ENCODE data around the gene CASS4. TPM values are rescaled to one million over a fixed set of nuclear protein-coding genes. Genes with fewer than 3 reads are reported as not detected.
A peak's percentile ranks its signal among the peaks of the same experiment; 100 is the strongest.

CASS4 gene
- total RNA-seq, 2 experiments from 2014 or later: 14.2 to 18.7 TPM

DNA sequence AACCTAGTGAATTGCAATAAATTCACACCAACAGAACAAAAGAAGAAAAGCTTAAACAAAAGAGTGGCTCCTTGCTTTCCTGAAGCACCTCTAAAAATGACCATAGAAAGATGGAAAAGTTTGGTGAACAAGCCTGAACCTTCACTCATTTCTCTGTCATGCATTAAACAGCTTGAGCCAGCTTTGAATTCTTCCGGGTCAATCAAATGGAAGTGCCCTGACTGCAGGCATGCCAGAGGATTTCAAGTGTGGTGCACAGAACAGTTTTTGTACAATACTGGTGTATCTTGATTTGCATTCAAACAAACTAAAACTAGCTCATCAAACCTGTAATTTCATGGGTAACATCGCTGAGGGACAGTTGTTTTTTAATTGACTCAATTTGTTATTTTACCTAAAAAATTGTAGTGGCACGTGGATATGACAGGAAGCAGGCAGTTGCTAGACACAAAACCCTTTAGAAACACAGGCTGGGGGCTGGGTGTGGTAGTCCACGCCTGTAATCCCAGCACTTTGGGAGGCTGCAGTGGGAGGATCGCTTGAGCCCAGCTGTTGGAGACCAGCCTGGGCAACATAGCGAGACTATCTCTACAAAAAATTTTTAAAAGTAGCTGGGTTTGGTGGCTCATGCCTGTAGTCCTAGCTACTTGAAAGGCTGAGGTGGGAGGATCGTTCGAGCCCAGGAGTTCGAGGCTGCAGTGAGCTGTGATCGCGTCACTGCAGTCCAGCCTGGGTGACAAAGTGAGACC lies 9.1 kb downstream of the CASS4 start:
- Mint-ChIP-seq H3K4me3 (peak overlapping the region; percentile 50), H3K36me3 (peaks cover 42% of the 10 kb centered on the region), H3K27me3 (no peaks in the 10 kb centered on the region), H3K27ac (peak overlapping the region; percentile 77), H3K4me1 (peaks cover 62% of the 10 kb centered on the region), H3K9me3 (no peaks in the 10 kb centered on the region)
- POLR2A ChIA-PET: interaction anchor here (1.3 to 2.9 kb wide), 3 partner anchors 9 to 42 kb away, joined by 4 to 11 read pairs (median 11); partner anchors contain the start of gene CASS4
- DNase-seq (no peak), ATAC-seq (ENCODE audit: low read depth) (no peak)

DNA sequence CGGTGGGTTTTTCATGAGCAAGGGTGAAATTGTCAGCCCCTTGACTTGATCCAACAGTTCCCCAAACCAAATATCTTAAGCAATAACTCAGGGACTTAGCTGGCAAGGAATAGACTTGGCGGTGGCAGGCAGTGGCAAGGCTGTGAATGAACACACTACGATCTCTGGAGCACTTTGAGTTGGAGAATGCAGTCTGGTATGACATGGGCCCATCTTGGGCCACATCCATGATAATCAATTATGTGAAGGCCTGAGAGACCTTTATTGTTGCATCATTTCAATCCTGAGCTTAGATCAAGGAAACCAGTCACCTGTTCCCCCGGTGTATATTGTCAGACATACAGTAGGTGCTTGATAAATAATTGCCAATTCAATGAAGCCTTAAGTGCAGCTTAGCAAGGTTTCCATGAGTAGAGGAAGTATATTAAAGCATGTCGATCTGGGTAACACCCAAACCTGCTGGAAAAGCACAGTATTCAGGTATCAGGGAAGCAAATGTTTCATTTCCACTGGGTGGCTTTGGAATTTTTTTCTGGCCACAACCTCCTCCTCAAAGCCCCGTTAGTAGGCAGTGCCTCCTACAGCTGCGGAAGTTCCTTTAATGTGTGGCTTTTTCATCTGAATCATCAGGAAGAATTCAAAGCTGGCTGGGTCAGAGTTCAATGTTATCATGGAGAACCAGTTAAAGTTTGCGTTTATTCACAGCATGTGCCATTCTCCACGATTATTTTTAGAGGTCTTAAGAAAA lies 10.2 kb downstream of the CASS4 start:
- no peak for DNase-seq
- peaks cover 55% of the 10 kb centered on the region for H3K4me1 Mint-ChIP-seq

DNA sequence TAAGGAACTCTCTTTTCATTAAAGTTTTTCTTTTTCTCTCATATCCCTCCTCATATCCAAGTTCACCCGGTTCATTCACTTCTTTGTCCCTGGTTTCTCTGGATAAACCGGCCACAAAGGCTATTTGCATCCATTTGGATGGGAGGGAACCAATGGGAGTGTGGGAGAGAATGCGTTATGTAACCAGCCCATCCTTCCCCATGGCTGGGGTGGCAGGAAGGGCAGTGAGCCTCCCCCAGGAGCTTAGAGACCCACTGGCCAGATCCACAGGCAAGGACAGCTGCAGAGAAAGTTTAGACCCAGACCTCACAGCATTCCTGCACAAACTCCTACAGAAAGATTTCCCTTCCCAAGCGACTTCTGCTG lies 10.7 kb downstream of the CASS4 start:
- POLR2A ChIA-PET: interaction anchor here (1.8 to 2.9 kb wide), 3 partner anchors 10 to 41 kb away, joined by 4 to 11 read pairs (median 11); partner anchors contain the start of gene CASS4
- H3K9me3 Mint-ChIP-seq: no peaks in the 10 kb centered on the region
- peak overlapping the region; percentile 54 for H3K4me3 Mint-ChIP-seq
- DNase-seq (no peak), ATAC-seq (ENCODE audit: low read depth) (no peak)
- no peaks in the 10 kb centered on the region for H3K27me3 Mint-ChIP-seq
- H3K27ac Mint-ChIP-seq: peak overlapping the region; percentile 71
- peaks cover 55% of the 10 kb centered on the region for H3K4me1 Mint-ChIP-seq
- H3K36me3 Mint-ChIP-seq: peaks cover 42% of the 10 kb centered on the region

More for the DNA sequence above, 10.2 kb downstream of the CASS4 start:
- H3K9me3 Mint-ChIP-seq: no peaks in the 10 kb centered on the region
- H3K27me3 Mint-ChIP-seq: no peaks in the 10 kb centered on the region
- H3K27ac Mint-ChIP-seq: peak overlapping the region; percentile 71
- peaks cover 40% of the 10 kb centered on the region for H3K36me3 Mint-ChIP-seq
- no peak for ATAC-seq (ENCODE audit: low read depth)
- POLR2A ChIA-PET: interaction anchor here (1.8 to 2.9 kb wide), 3 partner anchors 10 to 41 kb away, joined by 4 to 11 read pairs (median 11); partner anchors contain the start of gene CASS4
- H3K4me3 Mint-ChIP-seq: peak overlapping the region; percentile 54

DNA sequence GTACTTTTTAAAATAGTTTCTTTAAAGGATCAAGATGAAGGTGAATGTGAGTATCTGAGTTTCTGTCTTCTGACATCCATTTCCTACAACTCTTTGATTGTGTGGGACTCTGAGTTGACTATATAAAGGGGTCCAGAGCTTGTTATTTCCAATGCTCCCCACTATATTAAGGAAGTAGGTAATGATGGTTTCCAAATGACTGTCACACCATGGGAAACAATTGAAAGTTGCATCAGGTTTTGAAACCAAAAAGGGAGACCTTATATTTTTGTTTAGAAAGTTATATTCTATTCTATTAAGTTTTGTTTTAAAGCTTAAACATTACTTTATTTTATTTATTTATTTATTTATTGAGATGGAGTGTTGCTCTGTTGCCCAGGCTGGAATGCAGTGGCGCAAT lies 11.2 kb downstream of the CASS4 start:
- H3K4me1 Mint-ChIP-seq: peaks cover 55% of the 10 kb centered on the region
- peaks cover 43% of the 10 kb centered on the region for H3K36me3 Mint-ChIP-seq
- H3K27me3 Mint-ChIP-seq: no peaks in the 10 kb centered on the region
- no peaks in the 10 kb centered on the region for H3K9me3 Mint-ChIP-seq
- H3K27ac Mint-ChIP-seq: peak overlapping the region; percentile 16
- DNase-seq (no peak), ATAC-seq (ENCODE audit: low read depth) (no peak)
- POLR2A ChIA-PET: interaction anchor here (1.8 kb wide), 1 partner anchor 10 kb away, joined by 4 read pairs; no protein-coding TSS in a partner anchor
- no peak overlapping the region for H3K4me3 Mint-ChIP-seq

DNA sequence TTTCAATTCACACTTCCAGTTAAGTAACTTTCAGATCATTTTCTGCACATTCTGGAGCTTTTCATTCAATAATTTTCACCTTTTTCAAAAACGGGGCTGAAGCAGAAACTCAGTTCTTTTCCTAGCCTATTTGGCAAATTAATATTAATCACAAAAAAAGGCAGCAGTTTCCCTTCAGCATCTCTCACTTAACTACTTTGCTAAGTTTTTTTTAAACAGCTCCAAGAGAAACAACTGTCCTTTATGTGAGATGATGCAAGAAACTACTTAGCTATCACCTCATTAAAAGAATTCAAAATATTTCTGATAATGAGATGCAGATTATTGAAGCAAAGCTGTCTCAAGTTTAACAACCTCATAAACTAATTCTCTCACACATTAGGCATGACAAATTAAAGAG lies 11.8 kb downstream of the CASS4 start:
- DNase-seq (no peak), ATAC-seq (ENCODE audit: low read depth) (no peak)
- Mint-ChIP-seq H3K27me3 (no peaks in the 10 kb centered on the region), H3K27ac (no peak overlapping the region), H3K36me3 (peaks cover 43% of the 10 kb centered on the region), H3K4me3 (no peak overlapping the region), H3K9me3 (no peaks in the 10 kb centered on the region), H3K4me1 (peaks cover 51% of the 10 kb centered on the region)
- POLR2A ChIA-PET: interaction anchor here (1.1 to 1.8 kb wide), 2 partner anchors 9 to 13 kb away, joined by 4 read pairs; partner anchors contain the start of gene CASS4

DNA sequence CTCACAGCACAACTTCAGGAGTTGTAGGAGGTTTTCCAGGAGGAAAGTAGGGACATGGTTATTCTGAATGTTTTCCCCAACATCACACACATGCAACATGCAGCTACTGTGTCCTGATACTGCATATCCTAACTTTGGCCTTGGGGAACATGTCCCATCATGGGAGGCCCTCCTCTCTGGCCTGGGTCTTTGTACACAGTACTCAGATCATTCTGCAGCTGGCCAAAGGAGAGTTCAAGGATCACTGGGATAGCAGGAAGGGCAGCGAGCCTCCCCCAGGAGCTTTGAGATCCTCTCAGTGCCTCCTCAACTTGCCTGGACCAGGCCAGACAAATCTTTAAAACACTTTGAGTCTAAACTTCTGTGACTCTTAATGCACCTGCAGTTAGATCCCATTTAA lies 12.9 kb downstream of the CASS4 start:
- POLR2A ChIA-PET: interaction anchor here (0.7 to 1.2 kb wide), 3 partner anchors 12 to 38 kb away, joined by 3 to 4 read pairs (median 4); partner anchors contain the start of gene CASS4
- no peak for DNase-seq
- H3K27me3 Mint-ChIP-seq: no peaks in the 10 kb centered on the region
- H3K27ac Mint-ChIP-seq: peak overlapping the region; percentile 13
- H3K4me1 Mint-ChIP-seq: peaks cover 59% of the 10 kb centered on the region
- H3K4me3 Mint-ChIP-seq: no peak overlapping the region
- H3K36me3 Mint-ChIP-seq: peaks cover 50% of the 10 kb centered on the region
- no peak for ATAC-seq (ENCODE audit: low read depth)
- no peaks in the 10 kb centered on the region for H3K9me3 Mint-ChIP-seq

DNA sequence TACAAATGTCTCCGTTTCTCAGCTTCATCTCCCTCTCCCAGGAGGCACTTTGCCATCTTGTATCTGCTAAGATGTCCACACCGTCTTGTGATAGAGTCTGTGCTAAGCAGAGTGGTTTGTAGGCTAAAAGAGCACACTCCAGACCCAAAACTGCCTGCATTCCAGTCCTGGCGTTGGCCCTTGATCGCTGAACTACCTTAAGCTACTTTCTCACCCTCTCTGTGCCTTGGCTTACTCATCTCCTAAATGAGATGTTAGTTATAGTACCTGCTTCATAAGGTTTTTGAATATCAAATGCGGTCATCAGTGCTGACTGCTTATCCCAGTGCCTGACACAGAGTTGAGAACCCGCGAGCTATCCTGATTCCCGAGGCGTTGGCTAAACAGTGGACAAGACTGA lies 14.0 kb downstream of the CASS4 start:
- POLR2A ChIA-PET: interaction anchor here (1.2 kb wide), 1 partner anchor 14 kb away, joined by 3 read pairs; the partner anchor contains the start of gene CASS4
- ATAC-seq (ENCODE audit: low read depth) (no peak), DNase-seq (no peak)
- Mint-ChIP-seq H3K4me1 (peaks cover 55% of the 10 kb centered on the region), H3K27me3 (no peaks in the 10 kb centered on the region), H3K9me3 (no peaks in the 10 kb centered on the region), H3K36me3 (peaks cover 55% of the 10 kb centered on the region), H3K4me3 (no peak overlapping the region), H3K27ac (no peak overlapping the region)

DNA sequence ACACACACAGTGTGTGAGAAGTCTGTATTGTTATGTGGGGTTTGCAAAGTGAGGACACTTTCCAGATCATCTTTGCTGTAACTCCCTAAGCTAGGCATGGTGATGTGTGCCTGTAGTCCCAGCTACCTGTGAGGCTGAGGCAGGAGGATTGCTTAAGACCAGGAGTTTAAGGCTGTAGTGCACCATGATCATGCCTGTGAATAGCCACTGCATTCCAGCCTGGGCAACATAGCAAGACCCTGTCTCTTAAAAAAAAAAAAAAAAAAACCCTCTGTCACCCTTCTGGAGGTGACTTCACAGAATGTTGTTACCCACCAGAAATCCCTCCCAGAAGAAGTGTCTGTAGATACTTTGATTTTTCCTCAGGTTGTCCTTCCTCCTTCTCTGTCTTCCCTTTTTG lies 14.9 kb downstream of the CASS4 start:
- no peaks in the 10 kb centered on the region for H3K27me3 Mint-ChIP-seq
- DNase-seq (no peak), ATAC-seq (ENCODE audit: low read depth) (no peak)
- no peak overlapping the region for H3K4me3 Mint-ChIP-seq
- H3K36me3 Mint-ChIP-seq: peaks cover 53% of the 10 kb centered on the region
- POLR2A ChIA-PET: no interaction called here
- H3K4me1 Mint-ChIP-seq: peaks cover 48% of the 10 kb centered on the region
- H3K27ac Mint-ChIP-seq: no peak overlapping the region
- H3K9me3 Mint-ChIP-seq: no peaks in the 10 kb centered on the region

DNA sequence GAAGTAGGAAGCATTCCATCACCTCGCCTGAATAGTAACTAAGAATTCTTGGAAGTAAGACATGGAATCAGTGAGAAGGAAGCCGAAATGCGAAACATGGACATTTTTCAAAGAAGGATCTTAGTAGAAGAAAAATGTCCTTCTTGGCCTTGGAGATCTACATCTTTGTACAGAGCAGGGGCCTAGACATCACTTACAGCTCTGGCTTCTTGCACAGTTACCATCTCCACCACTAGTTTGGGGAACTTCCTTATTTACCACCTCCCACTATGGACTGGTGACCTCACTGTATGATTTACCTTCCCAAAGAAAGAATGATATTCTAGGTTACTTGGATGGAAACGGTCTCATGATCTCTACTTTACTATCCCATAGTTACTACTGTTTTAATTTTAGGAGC lies 15.7 kb downstream of the CASS4 start:
- Mint-ChIP-seq H3K4me1 (peaks cover 40% of the 10 kb centered on the region), H3K27me3 (no peaks in the 10 kb centered on the region), H3K9me3 (no peaks in the 10 kb centered on the region), H3K27ac (no peak overlapping the region), H3K4me3 (no peak overlapping the region), H3K36me3 (peaks cover 49% of the 10 kb centered on the region)
- no peak for DNase-seq
- no peak for ATAC-seq (ENCODE audit: low read depth)
- POLR2A ChIA-PET: interaction anchor here (1.9 to 2.5 kb wide), 2 partner anchors 12 to 15 kb away, joined by 6 read pairs; partner anchors contain the start of gene CASS4

DNA sequence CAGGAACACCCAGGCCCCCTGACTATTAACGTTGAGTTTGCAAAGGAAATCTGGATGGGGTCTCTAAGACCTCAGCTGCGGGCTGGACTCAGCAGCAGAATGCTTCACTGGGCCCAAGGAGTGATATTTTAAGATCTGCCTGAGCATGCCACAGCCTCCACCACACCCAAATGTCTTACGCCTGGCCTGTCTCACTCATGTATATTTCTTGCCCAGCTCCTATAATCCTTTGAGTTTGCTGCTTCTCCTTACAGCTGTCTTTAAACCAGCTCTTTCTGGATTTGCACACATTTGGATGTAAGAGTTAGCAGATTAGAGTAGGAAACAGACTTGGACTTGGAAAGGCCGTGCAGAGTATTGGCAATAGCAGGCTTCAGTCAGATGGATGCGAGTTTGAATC lies 16.4 kb downstream of the CASS4 start:
- peaks cover 38% of the 10 kb centered on the region for H3K4me1 Mint-ChIP-seq
- no peaks in the 10 kb centered on the region for H3K27me3 Mint-ChIP-seq
- H3K9me3 Mint-ChIP-seq: no peaks in the 10 kb centered on the region
- DNase-seq (no peak), ATAC-seq (ENCODE audit: low read depth) (no peak)
- peak overlapping the region; percentile 83 for H3K4me3 Mint-ChIP-seq
- no peak overlapping the region for H3K27ac Mint-ChIP-seq
- POLR2A ChIA-PET: interaction anchor here (0.7 to 2.5 kb wide), 3 partner anchors 12 to 16 kb away, joined by 3 to 6 read pairs (median 6); partner anchors contain the start of gene CASS4
- H3K36me3 Mint-ChIP-seq: peaks cover 55% of the 10 kb centered on the region

DNA sequence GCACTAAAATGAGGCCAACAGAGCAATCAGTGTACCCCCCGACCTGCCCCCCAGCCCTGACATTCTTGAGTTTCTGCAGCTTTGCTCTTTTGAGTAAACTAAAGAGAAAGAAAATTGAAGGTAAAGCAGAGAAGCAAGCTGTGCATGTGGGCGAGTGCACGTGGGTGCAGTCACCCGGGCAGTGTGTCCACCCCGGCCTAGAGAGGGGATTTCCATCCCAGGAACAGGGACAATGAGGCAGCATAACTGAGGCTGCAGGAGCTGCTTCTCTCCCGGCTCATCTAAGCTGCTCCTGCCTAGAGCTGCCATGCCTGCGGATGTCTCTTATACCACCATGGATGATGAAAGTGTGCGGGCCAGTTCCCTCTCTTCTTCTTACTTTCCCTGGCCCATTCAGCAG lies 16.8 kb downstream of the CASS4 start:
- DNase-seq: no peak
- H3K4me1 Mint-ChIP-seq: peaks cover 38% of the 10 kb centered on the region
- H3K4me3 Mint-ChIP-seq: peak overlapping the region; percentile 83
- POLR2A ChIA-PET: interaction anchor here (0.7 to 2.5 kb wide), 3 partner anchors 11 to 16 kb away, joined by 3 to 6 read pairs (median 6); partner anchors contain the start of gene CASS4
- H3K27ac Mint-ChIP-seq: peak overlapping the region; percentile 91
- ATAC-seq (ENCODE audit: low read depth): no peak
- no peaks in the 10 kb centered on the region for H3K9me3 Mint-ChIP-seq
- no peaks in the 10 kb centered on the region for H3K27me3 Mint-ChIP-seq
- peaks cover 57% of the 10 kb centered on the region for H3K36me3 Mint-ChIP-seq

DNA sequence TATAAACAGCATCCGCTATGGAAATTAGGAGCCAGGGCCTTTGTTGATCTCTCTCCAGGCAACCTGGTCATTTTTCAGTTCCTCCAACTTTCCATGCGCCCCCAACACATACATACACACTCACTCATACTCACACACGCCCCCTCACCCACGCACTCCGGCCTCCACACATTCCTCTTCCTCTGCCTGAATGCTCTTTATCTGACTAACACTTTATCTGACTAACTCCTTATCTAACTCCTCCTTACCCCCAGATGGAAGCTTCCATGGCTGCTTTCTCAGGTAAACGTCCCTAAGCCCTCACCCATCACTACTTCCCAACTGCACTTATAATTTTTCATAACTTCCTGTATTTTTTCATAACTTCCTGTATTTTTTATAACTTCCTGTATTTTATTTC lies 17.4 kb downstream of the CASS4 start:
- Mint-ChIP-seq H3K27me3 (no peaks in the 10 kb centered on the region), H3K4me3 (peak overlapping the region; percentile 83), H3K4me1 (peaks cover 38% of the 10 kb centered on the region), H3K9me3 (no peaks in the 10 kb centered on the region), H3K36me3 (peaks cover 61% of the 10 kb centered on the region), H3K27ac (peak overlapping the region; percentile 91)
- no peak for DNase-seq
- POLR2A ChIA-PET: interaction anchor here (1.4 to 2.5 kb wide), 3 partner anchors 10 to 17 kb away, joined by 5 to 6 read pairs (median 6); partner anchors contain the start of gene CASS4
- ATAC-seq (ENCODE audit: low read depth): peak; percentile 27

DNA sequence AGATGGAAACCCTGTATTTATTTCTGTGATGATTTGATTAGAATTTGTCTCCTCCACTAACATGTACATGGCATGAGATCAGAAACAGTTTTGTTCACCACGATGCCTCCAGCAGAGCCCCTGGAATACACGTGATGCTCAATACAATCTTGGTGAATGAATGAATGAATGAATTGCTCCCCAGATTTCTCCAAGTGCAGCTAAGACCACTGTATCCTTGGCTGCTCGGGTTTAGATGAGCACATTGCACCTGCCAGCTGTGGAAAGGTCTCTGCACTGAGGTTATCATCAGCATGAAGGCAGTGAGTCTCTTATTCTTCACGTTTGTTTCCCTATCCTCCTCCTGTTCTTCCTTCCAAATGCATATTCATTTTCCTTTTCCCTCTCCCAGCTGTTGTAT lies 17.9 kb downstream of the CASS4 start:
- DNase-seq (no peak), ATAC-seq (ENCODE audit: low read depth) (no peak)
- H3K27ac Mint-ChIP-seq: peak overlapping the region; percentile 91
- no peaks in the 10 kb centered on the region for H3K27me3 Mint-ChIP-seq
- peaks cover 36% of the 10 kb centered on the region for H3K4me1 Mint-ChIP-seq
- POLR2A ChIA-PET: interaction anchor here (1.4 to 2.5 kb wide), 2 partner anchors 10 to 18 kb away, joined by 5 to 6 read pairs; partner anchors contain the start of gene CASS4
- no peaks in the 10 kb centered on the region for H3K9me3 Mint-ChIP-seq
- H3K36me3 Mint-ChIP-seq: peaks cover 58% of the 10 kb centered on the region
- peak overlapping the region; percentile 83 for H3K4me3 Mint-ChIP-seq
